ENCODE measurements around the gene POLA1.

The POLA1 gene

GRCh38 chrX:25022499-25023325 is 329.0 kb downstream of the POLA1 start:
- no peak for DNase-seq (ENCODE audit: low read depth)

- no peak for DNase-seq (ENCODE audit: low read depth)
These were observed 330.2 kb downstream of the POLA1 start for GRCh38 chrX:25023908-25024307.

- no peak for DNase-seq (ENCODE audit: low read depth)
These were observed 331.9 kb downstream of the POLA1 start for GRCh38 chrX:25025615-25026014.

GRCh38 chrX:25026576-25026975 is 332.9 kb downstream of the POLA1 start:
- no peak for DNase-seq (ENCODE audit: low read depth)

DNA sequence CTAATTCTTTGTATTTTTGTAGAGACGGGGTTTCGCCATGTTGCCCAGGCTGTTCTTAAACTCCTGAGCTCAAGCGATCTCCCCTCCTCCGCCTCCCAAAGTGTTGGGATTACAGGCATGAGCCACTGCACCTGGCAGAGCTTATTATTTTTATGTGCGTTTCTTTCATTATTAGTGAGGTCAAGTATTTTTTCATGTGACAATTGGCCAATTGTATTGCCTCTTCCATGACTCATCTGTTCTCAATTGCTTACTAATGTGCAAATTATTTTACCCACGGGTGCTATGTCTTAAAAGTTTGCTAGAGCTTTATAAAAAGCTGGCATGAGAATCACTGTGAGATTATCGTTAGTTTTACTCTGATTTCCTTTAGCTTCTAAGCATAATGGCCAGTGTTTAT is 335.0 kb downstream of the POLA1 start:
- DNase-seq (ENCODE audit: low read depth), result peak; percentile 11

DNA sequence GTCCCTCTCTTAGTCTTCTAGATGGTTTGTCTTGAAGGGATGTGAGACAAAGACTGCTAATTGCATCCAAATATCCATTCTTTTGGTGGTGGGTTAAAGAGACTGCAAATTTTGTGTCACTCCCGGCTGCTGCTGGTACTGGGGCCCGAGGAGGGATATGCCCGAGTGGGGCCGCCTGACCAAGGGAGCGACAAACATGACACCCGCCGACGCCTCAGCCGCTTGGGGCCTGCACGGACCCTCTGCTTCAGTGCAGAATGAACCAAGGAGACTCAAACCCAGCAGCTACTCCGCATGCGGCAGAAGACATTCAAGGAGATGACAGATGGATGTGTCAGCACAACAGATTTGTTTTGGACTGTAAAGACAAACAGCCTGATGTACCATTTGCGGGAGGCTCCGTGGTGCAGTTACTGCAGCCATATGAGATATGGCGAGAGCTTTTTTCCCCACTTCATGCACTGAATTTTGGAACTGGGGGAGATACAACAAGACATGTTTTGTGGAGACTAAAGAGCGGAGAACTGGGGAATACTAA is 335.6 kb downstream of the POLA1 start:
- no peak for DNase-seq (ENCODE audit: low read depth)

DNA sequence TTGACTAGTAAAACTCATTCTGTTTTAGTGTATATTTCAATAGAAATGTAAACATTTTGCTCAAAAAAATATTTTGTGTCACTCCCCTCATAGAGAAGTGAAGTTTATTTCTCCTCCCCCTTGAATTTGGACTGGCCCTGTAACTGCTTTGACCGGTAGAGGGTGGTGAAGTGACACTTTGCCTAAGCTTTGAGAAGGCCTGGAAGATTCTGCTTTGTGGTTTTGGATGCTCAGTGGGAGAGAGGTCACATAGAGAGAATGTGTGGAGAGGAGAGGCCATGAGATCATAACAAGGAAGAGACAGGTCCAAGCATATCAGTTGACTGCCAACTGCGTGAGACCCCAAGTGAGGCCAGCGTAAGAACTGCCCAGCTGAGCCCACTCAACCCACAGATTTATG is 341.2 kb downstream of the POLA1 start:
- no peak for DNase-seq (ENCODE audit: low read depth)

GRCh38 chrX:25039036-25039435 is 345.3 kb downstream of the POLA1 start:
- DNase-seq (ENCODE audit: low read depth), result no peak

DNA sequence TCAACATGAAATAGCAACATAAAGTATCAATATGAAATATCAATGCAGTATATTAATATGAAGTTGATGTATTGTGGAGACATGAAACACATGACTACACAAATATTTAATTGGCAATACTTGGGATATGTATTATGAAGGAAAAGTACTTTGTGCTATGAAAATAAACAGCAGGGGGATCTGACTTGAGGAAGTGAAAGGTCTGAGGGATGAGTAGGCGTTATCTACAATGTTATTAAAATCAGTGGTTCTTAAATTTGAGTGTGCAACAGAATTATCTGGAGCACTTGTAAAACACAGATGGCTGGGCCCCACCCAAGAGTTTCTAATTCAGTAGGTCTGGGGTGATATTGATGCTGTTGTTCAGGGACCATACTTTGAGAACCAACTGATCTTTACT is 349.5 kb downstream of the POLA1 start:
- DNase-seq (ENCODE audit: low read depth), result no peak

All from GM04503 (cell line).